Ovary (tissue), 9 donors: ENCODE measurements around the gene DPP9. TPM values are rescaled to one million over a fixed set of nuclear protein-coding genes. Genes with fewer than 3 reads are reported as not detected.

ENCODE experiments used
- DNase-seq, 5 donors: peaks; one replicate each; pipeline ENCODE4 v3.0.0-alpha.2; 2019 to 2020
- H3K27ac ChIP-seq, 2 donors: fragments of 200-600 bp; one replicate each; pipeline versions ENCODE4 v1.5.1 to v1.8.0; 2019 to 2022
- H3K27me3 ChIP-seq: fragments of 200-600 bp; one replicate; pipeline ENCODE4 v1.8.0; 2022
- H3K36me3 ChIP-seq: fragments of 200-600 bp; sonication (generic); one replicate; pipeline ENCODE4 v1.5.1; 2019
- H3K4me1 ChIP-seq: one replicate; pipeline ENCODE4 v1.8.1; 2013; ENCODE audit warnings: mild to moderate bottlenecking, moderate library complexity; ENCODE audit not compliant: insufficient read depth
- H3K4me3 ChIP-seq: fragments of 200-600 bp; sonication (generic); one replicate; pipeline ENCODE4 v1.5.1; 2017
- H3K9me3 ChIP-seq, 2 donors: fragments of 200-600 bp in 1 of 2; sonication (generic) in 1 of 2; one replicate each; pipeline versions ENCODE4 v1.5.1 to v1.8.1; 2013 to 2019; ENCODE audit warnings: mild to moderate bottlenecking in 1 of 2, moderate library complexity in 1 of 2
- EP300 ChIP-seq: sonication (generic); formaldehyde crosslinking; IDR thresholded peaks from one replicate; pipeline ENCODE4 v1.6.1; 2017; ENCODE audit warnings: antibody characterized with exemption
- POLR2A ChIP-seq: fragments of 450-650 bp; IDR thresholded peaks from one replicate; pipeline ENCODE4 v1.6.1; 2017; ENCODE audit warnings: antibody characterized with exemption, mild to moderate bottlenecking, moderate library complexity
- WGBS, 3 donors: extraction: QIAGEN DNeasy Blood & Tissue Kit in 1 of 3; methylation state at CpG; one replicate each; pipeline versions ENCODE4 v1.1.5 to v1.1.7; 2013 to 2017; 5-methylcytosine and 5-hydroxymethylcytosine counted together
- intact Hi-C, 4 donors: fragments of 100-400 bp; cut with DNase I; formaldehyde crosslinking; loops; one replicate each; pipeline versions ENCODE4 v1.11.0 to v1.15.1; 2022 to 2023
- polyA plus RNA-seq, 2 donors: library from polyadenylated mRNA; stranded (reverse); fragments of 200-250 nt in 1 of 2; fragments of 350-450 nt in 1 of 2; fragmentation: Illumina TruSeq in 1 of 2; extraction: RNeasy Lipid Tissue Mini Kit (QIAGEN cat#74804) in 1 of 2; gene quantifications; one replicate each; pipeline ENCODE4 v1.2.3, GENCODE V29; 2013 to 2014
- total RNA-seq, 7 donors: library from RNA; depleted of rRNA in 2 of 7; stranded (reverse); fragments of >200 nt in 2 of 7; fragmentation: NEBNext Ultra II Directional in 3 of 7; extraction: Animal tissue kit (Norgen Biotek cat#: 25700) in 3 of 7; gene quantifications; one replicate each; pipeline versions ENCODE4 v1.1.0 to v1.2.4, GENCODE V29; 2016 to 2023
- TF ChIP-seq, protein P1 (sequence below), 3 donors: fragments of 450-650 bp in 2 of 3; fragments of 200-600 bp in 1 of 3; IDR thresholded peaks; one replicate each; pipeline versions ENCODE4 v1.5.1 to v1.8.0; 2016 to 2022; ENCODE audit warnings: antibody characterized with exemption in 3 of 3, mild to moderate bottlenecking in 1 of 3
- donor health status: DM: no; HTN: no; CAD: no; lungs with moderate emphysema.
- donor health status: DM: no; HTN: no; CAD: no.
- donor health status: Bipolar disorder and iron deficiency.
- donor health status: DM: yes; HTN: yes; CAD: no.
- donor health status: DM: no; HTN: no; CAD: no.
- donor health status: DM: yes; HTN: yes; CAD: no.

The DPP9 gene
- total and polyA plus RNA-seq, 9 donors, result 14.4 to 69.5 (median 40.1) TPM

DNA sequence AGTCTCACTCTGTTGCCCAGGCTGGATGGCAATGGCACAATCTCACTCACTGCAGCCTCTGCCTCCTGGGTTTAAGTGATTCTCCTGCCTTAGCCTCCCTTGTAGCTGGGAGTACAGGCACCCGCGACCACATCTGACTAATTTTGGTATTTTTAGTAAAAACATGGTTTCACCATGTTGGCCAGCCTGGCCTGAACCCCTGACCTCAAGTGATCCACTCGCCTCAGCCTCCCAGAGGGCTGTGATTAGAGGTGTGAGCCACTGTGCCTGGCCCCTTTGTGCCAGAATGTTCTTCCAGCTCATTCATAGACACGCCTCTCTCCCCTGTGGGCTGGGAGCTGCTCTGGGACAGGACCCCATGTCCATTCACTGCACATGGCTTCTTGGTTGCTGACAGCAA lies 62.6 kb downstream of the DPP9 start:
- DNase-seq, result no peak
- TF ChIP-seq, protein P1, sequence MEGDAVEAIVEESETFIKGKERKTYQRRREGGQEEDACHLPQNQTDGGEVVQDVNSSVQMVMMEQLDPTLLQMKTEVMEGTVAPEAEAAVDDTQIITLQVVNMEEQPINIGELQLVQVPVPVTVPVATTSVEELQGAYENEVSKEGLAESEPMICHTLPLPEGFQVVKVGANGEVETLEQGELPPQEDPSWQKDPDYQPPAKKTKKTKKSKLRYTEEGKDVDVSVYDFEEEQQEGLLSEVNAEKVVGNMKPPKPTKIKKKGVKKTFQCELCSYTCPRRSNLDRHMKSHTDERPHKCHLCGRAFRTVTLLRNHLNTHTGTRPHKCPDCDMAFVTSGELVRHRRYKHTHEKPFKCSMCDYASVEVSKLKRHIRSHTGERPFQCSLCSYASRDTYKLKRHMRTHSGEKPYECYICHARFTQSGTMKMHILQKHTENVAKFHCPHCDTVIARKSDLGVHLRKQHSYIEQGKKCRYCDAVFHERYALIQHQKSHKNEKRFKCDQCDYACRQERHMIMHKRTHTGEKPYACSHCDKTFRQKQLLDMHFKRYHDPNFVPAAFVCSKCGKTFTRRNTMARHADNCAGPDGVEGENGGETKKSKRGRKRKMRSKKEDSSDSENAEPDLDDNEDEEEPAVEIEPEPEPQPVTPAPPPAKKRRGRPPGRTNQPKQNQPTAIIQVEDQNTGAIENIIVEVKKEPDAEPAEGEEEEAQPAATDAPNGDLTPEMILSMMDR (IDR thresholded peaks at IDR 0.05), result no peak
- TF ChIP-seq POLR2A (no peak), EP300 (no peak)
- peaks cover 0 to 7% of the 10 kb centered on the region in 2 donors for H3K9me3 ChIP-seq
- no peak overlapping the region for H3K4me3 ChIP-seq
- H3K4me1 ChIP-seq, result no peaks in the 10 kb centered on the region
- no peaks in the 10 kb centered on the region for H3K27me3 ChIP-seq
- intact Hi-C loops, result no loop called here
- no peak overlapping the region for H3K27ac ChIP-seq
- WGBS, 3 donors, result 83 to 94% (median 94%) methylated on average over 4 of the region's 4 CpGs
- peaks cover 2% of the 10 kb centered on the region for H3K36me3 ChIP-seq

DNA sequence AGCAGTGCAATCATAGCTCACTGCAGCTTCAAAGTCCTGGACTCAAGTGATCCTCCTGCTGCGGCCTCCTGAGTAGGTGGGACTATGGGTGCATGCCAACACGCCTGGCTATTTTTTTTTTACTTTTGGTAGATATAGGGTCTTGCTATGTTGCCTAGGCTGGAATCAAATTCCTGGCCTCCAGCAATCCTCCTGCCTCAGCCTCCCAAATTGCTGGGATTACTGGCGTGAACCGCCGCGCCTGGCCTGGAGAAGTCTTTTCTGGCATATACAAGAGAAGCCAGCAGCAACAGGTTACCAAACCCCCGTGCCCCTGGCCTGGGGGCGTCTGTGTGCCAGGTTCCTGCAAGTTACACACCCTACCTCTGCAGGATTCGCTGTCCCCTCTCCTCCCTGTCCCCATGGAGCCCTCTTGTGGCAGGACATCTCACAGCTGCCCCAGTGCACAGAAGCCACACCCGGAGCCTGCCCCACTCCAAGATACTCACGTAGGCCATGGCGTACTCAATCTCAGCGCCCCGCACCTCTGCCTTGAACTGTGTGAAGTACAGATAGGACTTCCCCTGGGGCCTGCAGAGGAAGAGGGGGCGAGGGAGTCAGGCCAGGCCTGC lies 63.4 kb downstream of the DPP9 start:
- WGBS, 3 donors, result 91 to 93% (median 93%) methylated on average over 15 of the region's 15 CpGs
- intact Hi-C loops, result no loop called here

DNA sequence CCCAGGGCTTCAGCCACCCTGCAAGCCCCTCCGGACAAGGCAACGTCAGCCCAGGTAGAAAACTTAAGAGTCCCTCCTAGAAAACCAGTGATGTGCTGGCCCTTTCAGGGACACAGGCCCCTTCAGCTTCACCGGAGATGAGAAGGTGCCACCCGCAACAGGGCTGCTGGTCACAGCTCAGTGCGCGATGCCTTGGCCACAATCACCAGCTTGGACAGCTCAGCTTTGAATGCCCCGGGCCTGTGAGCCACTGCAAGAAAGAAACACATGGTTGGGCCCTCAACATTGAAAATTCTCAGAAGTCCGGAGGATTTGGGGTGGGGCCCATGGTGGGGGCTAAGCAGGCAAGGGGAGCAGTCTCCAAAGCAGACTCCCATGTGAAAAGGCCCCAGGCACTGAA lies 65.8 kb downstream of the DPP9 start:
- peaks cover 0 to 7% of the 10 kb centered on the region in 2 donors for H3K9me3 ChIP-seq
- H3K4me3 ChIP-seq, result no peak overlapping the region
- peaks cover 2% of the 10 kb centered on the region for H3K36me3 ChIP-seq
- H3K27me3 ChIP-seq, result no peaks in the 10 kb centered on the region
- DNase-seq, result no peak
- WGBS, 3 donors, result 95 to 99% (median 95%) methylated on average over 8 of the region's 8 CpGs
- intact Hi-C loops, result no loop called here
- no peak overlapping the region for H3K27ac ChIP-seq
- H3K4me1 ChIP-seq, result no peaks in the 10 kb centered on the region
- no peak for TF ChIP-seq EP300
- TF ChIP-seq, protein P1 (IDR thresholded peaks at IDR 0.05), result no peak
- no peak for TF ChIP-seq POLR2A

More for the DNA sequence above, 63.4 kb downstream of the DPP9 start:
- DNase-seq, result no peak
- H3K27ac ChIP-seq, result no peak overlapping the region
- H3K4me1 ChIP-seq, result no peaks in the 10 kb centered on the region
- H3K9me3 ChIP-seq, result peaks cover 0 to 7% of the 10 kb centered on the region in 2 donors
- H3K27me3 ChIP-seq, result no peaks in the 10 kb centered on the region
- TF ChIP-seq POLR2A (no peak), EP300 (no peak)
- TF ChIP-seq, protein P1 (IDR thresholded peaks at IDR 0.05), result no peak
- no peak overlapping the region for H3K4me3 ChIP-seq
- H3K36me3 ChIP-seq, result peaks cover 2% of the 10 kb centered on the region

DNA sequence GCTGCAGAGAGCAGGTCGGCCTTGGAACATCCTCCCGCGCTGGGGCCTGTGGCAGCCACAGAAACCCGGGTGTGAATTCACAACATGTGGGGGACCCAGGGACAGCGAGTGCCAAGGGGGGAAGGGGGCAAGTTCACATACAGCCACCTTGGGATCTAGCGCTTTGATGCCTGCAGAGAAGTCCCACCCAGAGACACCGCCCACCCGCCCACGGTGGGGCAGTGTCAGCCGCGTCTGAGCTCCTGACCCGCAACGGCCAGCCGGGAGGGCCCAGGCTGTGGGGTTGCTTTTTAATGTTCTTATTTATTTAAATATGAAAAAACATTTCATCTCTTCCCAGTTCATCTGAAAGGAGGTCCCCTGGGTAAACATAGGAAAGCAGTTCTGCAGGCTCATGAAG lies 66.4 kb downstream of the DPP9 start:
- Histone ChIP-seq H3K36me3 (peaks cover 2% of the 10 kb centered on the region), H3K27ac (no peak overlapping the region), H3K9me3 (peaks cover 0 to 7% of the 10 kb centered on the region in 2 donors), H3K27me3 (no peaks in the 10 kb centered on the region), H3K4me1 (no peaks in the 10 kb centered on the region), H3K4me3 (no peak overlapping the region)
- DNase-seq, result no peak
- intact Hi-C loops, result no loop called here
- 54 to 70% (median 61%) methylated on average over 14 of the region's 14 CpGs for WGBS, 3 donors
- TF ChIP-seq, protein P1 (IDR thresholded peaks at IDR 0.05), result no peak
- TF ChIP-seq POLR2A (no peak), EP300 (no peak)
